Measurements from ENCODE around the gene CCDC78. TPM values are rescaled to one million over a fixed set of nuclear protein-coding genes. Genes with fewer than 3 reads are reported as not detected.

Gene CCDC78
- total RNA-seq, 2 donors from 2014 or later = 3.0 to 3.9 TPM

- H3K27ac Mint-ChIP-seq = no peak overlapping the region
- ATAC-seq (replicated peaks in 1 of 2) (no peak), DNase-seq (no peak)
- no peaks in the 10 kb centered on the region for H3K36me3 Mint-ChIP-seq (ENCODE audit: insufficient read depth in 2 of 2)
- no peaks in the 10 kb centered on the region for H3K27me3 Mint-ChIP-seq (ENCODE audit: low read depth)
- peak overlapping the region in 1 of 2 donors; percentile 29 for H3K4me3 Mint-ChIP-seq
- peaks cover under 1% of the 10 kb centered on the region for H3K4me1 Mint-ChIP-seq (ENCODE audit: low read depth)
- no peaks in the 10 kb centered on the region for H3K9me3 Mint-ChIP-seq
These were observed 3.8 kb upstream of the CCDC78 start for GRCh38 chr16:729768-730665.

GRCh38 chr16:728890-729744 lies 2.9 kb upstream of the CCDC78 start:
- no peak overlapping the region for H3K27ac Mint-ChIP-seq
- no peaks in the 10 kb centered on the region for H3K4me1 Mint-ChIP-seq (ENCODE audit: low read depth)
- ATAC-seq (replicated peaks in 1 of 2) = no peak
- no peaks in the 10 kb centered on the region for H3K27me3 Mint-ChIP-seq (ENCODE audit: low read depth)
- no peak for DNase-seq
- no peaks in the 10 kb centered on the region for H3K9me3 Mint-ChIP-seq
- no peaks in the 10 kb centered on the region for H3K36me3 Mint-ChIP-seq (ENCODE audit: insufficient read depth in 2 of 2)
- H3K4me3 Mint-ChIP-seq = peak overlapping the region in 1 of 2 donors; percentile 51

- Mint-ChIP-seq H3K9me3 (no peaks in the 10 kb centered on the region), H3K36me3 (ENCODE audit: insufficient read depth in 2 of 2) (no peaks in the 10 kb centered on the region), H3K4me3 (peak overlapping the region; percentile 49 to 51), H3K4me1 (ENCODE audit: low read depth) (no peaks in the 10 kb centered on the region), H3K27ac (no peak overlapping the region), H3K27me3 (ENCODE audit: low read depth) (no peaks in the 10 kb centered on the region)
- ATAC-seq (replicated peaks in 1 of 2) = peak; percentile 64 to 70
- peak; percentile 65 to 73 for DNase-seq
These were observed 2.1 kb upstream of the CCDC78 start for GRCh38 chr16:728131-728889.

- Mint-ChIP-seq H3K9me3 (no peaks in the 10 kb centered on the region), H3K27me3 (ENCODE audit: low read depth) (no peaks in the 10 kb centered on the region), H3K27ac (no peak overlapping the region), H3K36me3 (ENCODE audit: insufficient read depth in 2 of 2) (no peaks in the 10 kb centered on the region), H3K4me1 (ENCODE audit: low read depth) (peaks cover 6% of the 10 kb centered on the region), H3K4me3 (peak overlapping the region; percentile 64 to 66)
- ATAC-seq (replicated peaks in 1 of 2) = peak; percentile 27 to 31
- DNase-seq = peak in 1 of 2 donors; percentile 34
These were observed 1.2 kb upstream of the CCDC78 start for GRCh38 chr16:727291-727977.

GRCh38 chr16:726188-726437 lies 130 bp downstream of the CCDC78 start:
- ATAC-seq (replicated peaks in 1 of 2) = no peak
- H3K27me3 Mint-ChIP-seq (ENCODE audit: low read depth) = no peaks in the 10 kb centered on the region
- no peaks in the 10 kb centered on the region for H3K36me3 Mint-ChIP-seq (ENCODE audit: insufficient read depth in 2 of 2)
- peaks cover 6% of the 10 kb centered on the region for H3K4me1 Mint-ChIP-seq (ENCODE audit: low read depth)
- peak overlapping the region in 1 of 2 donors; percentile 83 for H3K4me3 Mint-ChIP-seq
- H3K9me3 Mint-ChIP-seq = no peaks in the 10 kb centered on the region
- no peak overlapping the region for H3K27ac Mint-ChIP-seq
- DNase-seq = no peak

GRCh38 chr16:725463-726187 lies 618 bp downstream of the CCDC78 start:
- H3K27ac Mint-ChIP-seq = no peak overlapping the region

GRCh38 chr16:725041-725376 lies 1.2 kb downstream of the CCDC78 start:
- H3K9me3 Mint-ChIP-seq = no peaks in the 10 kb centered on the region
- ATAC-seq (replicated peaks in 1 of 2) (no peak), DNase-seq (no peak)
- H3K4me3 Mint-ChIP-seq = no peak overlapping the region
- H3K27me3 Mint-ChIP-seq (ENCODE audit: low read depth) = no peaks in the 10 kb centered on the region
- peaks cover 10% of the 10 kb centered on the region for H3K4me1 Mint-ChIP-seq (ENCODE audit: low read depth)
- H3K27ac Mint-ChIP-seq = no peak overlapping the region
- no peaks in the 10 kb centered on the region for H3K36me3 Mint-ChIP-seq (ENCODE audit: insufficient read depth in 2 of 2)

More at GRCh38 chr16:725463-726187, 618 bp downstream of the CCDC78 start:
- H3K4me1 Mint-ChIP-seq (ENCODE audit: low read depth) = peaks cover 6% of the 10 kb centered on the region
- no peak for ATAC-seq (replicated peaks in 1 of 2)
- no peak for DNase-seq
- H3K9me3 Mint-ChIP-seq = no peaks in the 10 kb centered on the region
- peak overlapping the region in 1 of 2 donors; percentile 83 for H3K4me3 Mint-ChIP-seq
- H3K36me3 Mint-ChIP-seq (ENCODE audit: insufficient read depth in 2 of 2) = no peaks in the 10 kb centered on the region
- no peaks in the 10 kb centered on the region for H3K27me3 Mint-ChIP-seq (ENCODE audit: low read depth)

- H3K27ac Mint-ChIP-seq = no peak overlapping the region
- DNase-seq = no peak
- H3K9me3 Mint-ChIP-seq = no peaks in the 10 kb centered on the region
- H3K4me3 Mint-ChIP-seq = no peak overlapping the region
- H3K36me3 Mint-ChIP-seq (ENCODE audit: insufficient read depth in 2 of 2) = no peaks in the 10 kb centered on the region
- no peak for ATAC-seq (replicated peaks in 1 of 2)
- no peaks in the 10 kb centered on the region for H3K27me3 Mint-ChIP-seq (ENCODE audit: low read depth)
- peaks cover 15% of the 10 kb centered on the region for H3K4me1 Mint-ChIP-seq (ENCODE audit: low read depth)
These were observed 1.8 kb downstream of the CCDC78 start for GRCh38 chr16:724188-725040.

GRCh38 chr16:723695-724094 lies 2.5 kb downstream of the CCDC78 start:
- H3K4me1 Mint-ChIP-seq (ENCODE audit: low read depth) = peaks cover 22% of the 10 kb centered on the region
- no peak overlapping the region for H3K27ac Mint-ChIP-seq
- DNase-seq (no peak), ATAC-seq (replicated peaks in 1 of 2) (no peak)
- H3K27me3 Mint-ChIP-seq (ENCODE audit: low read depth) = no peaks in the 10 kb centered on the region
- H3K4me3 Mint-ChIP-seq = no peak overlapping the region
- H3K36me3 Mint-ChIP-seq (ENCODE audit: insufficient read depth in 2 of 2) = no peaks in the 10 kb centered on the region
- no peaks in the 10 kb centered on the region for H3K9me3 Mint-ChIP-seq

- no peak for ATAC-seq (replicated peaks in 1 of 2)
- H3K27me3 Mint-ChIP-seq (ENCODE audit: low read depth) = no peaks in the 10 kb centered on the region
- H3K9me3 Mint-ChIP-seq = no peaks in the 10 kb centered on the region
- peak overlapping the region; percentile 79 to 87 for H3K4me3 Mint-ChIP-seq
- DNase-seq = no peak
- no peak overlapping the region for H3K27ac Mint-ChIP-seq
- no peaks in the 10 kb centered on the region for H3K36me3 Mint-ChIP-seq (ENCODE audit: insufficient read depth in 2 of 2)
- peaks cover 24% of the 10 kb centered on the region for H3K4me1 Mint-ChIP-seq (ENCODE audit: low read depth)
These were observed 3.2 kb downstream of the CCDC78 start for GRCh38 chr16:722835-723633.
